B cell (primary cell): ENCODE data around the gene FZD2.

ENCODE experiments used
- CTCF ChIP-seq: fragments of 200-600 bp; IDR thresholded peaks from one replicate; pipeline ENCODE4 v1.8.0; 2022; ENCODE audit warnings: antibody characterized with exemption, mild to moderate bottlenecking
- EZH2 ChIP-seq: IDR thresholded peaks from 2 replicates; pipeline ENCODE4 v1.6.1; 2012; ENCODE audit warnings: borderline replicate concordance, low read depth, mild to moderate bottlenecking, moderate library complexity, low read length; ENCODE audit not compliant: insufficient read depth, poor library complexity, severe bottlenecking

GRCh38 chr17:44543905-44544523, 13.3 kb upstream of the FZD2 start:
- no peak for TF ChIP-seq EZH2
- TF ChIP-seq CTCF = no peak
